ENCODE data around the gene NASP. TPM values are rescaled to one million over a fixed set of nuclear protein-coding genes. Genes with fewer than 3 reads are reported as not detected.
A peak's percentile ranks its signal among the peaks of the same experiment; 100 is the strongest.

NASP gene
- total and polyA plus RNA-seq, 2 of the 13 experiments (the other 11 are each of a cell fraction or from before 2014, with no cell fraction given), result 132 to 256 TPM

- peak; percentile 91 for TF ChIP-seq ARID5B (CRISPR knock-in tag; IDR thresholded peaks at IDR 0.05)
- no peak for TF ChIP-seq ZNF557 (CRISPR knock-in tag; IDR thresholded peaks at IDR 0.05)
- TF ChIP-seq ARID3A (IDR thresholded peaks at IDR 0.05; ENCODE audit: low read depth, low read length), result peak; percentile 59; the same call in 1 of the 2 replicates
- peak; percentile 81; the same call in 1 of the 2 replicates for TF ChIP-seq RCOR2 (CRISPR knock-in tag; IDR thresholded peaks at IDR 0.05)
- TF ChIP-seq ZNF749 (CRISPR knock-in tag; IDR thresholded peaks at IDR 0.05; ENCODE audit: borderline replicate concordance), result no peak
- peak; percentile 42; the same call in 1 of the 2 replicates for TF ChIP-seq ZNF614 (CRISPR knock-in tag; IDR thresholded peaks at IDR 0.05; ENCODE audit: borderline replicate concordance)
- TF ChIP-seq ZNF260 (CRISPR knock-in tag; IDR thresholded peaks at IDR 0.05; ENCODE audit: borderline replicate concordance, low read depth), result no peak
- TF ChIP-seq RXRB (CRISPR knock-in tag; IDR thresholded peaks at IDR 0.05; ENCODE audit: borderline replicate concordance), result peak; percentile 80
- no peak for TF ChIP-seq ZNF335 (CRISPR knock-in tag; IDR thresholded peaks at IDR 0.05)
- no peak for TF ChIP-seq GMEB2 (CRISPR knock-in tag; IDR thresholded peaks at IDR 0.05; ENCODE audit: low read depth)
- TF ChIP-seq GTF3A (CRISPR knock-in tag; conservative IDR thresholded peaks at IDR 0.05), result no peak
- TF ChIP-seq HOMEZ (CRISPR knock-in tag; IDR thresholded peaks at IDR 0.05; ENCODE audit: low read depth), result peak; percentile 70
- TF ChIP-seq HMG20B (CRISPR knock-in tag; conservative IDR thresholded peaks at IDR 0.05), result peak; percentile 73
- TF ChIP-seq ZNF7 (CRISPR knock-in tag; IDR thresholded peaks at IDR 0.05), result peak; percentile 41; the same call in 1 of the 2 replicates
- no peak for TF ChIP-seq ZKSCAN5 (CRISPR knock-in tag; IDR thresholded peaks at IDR 0.05)
- no peak for TF ChIP-seq PAF1 (CRISPR knock-in tag; IDR thresholded peaks at IDR 0.05)
- peak; percentile 73; the same call in 1 of the 2 replicates for TF ChIP-seq NR2C2 (CRISPR knock-in tag; IDR thresholded peaks at IDR 0.05; ENCODE audit: borderline replicate concordance)
- TF ChIP-seq HES4 (CRISPR knock-in tag; IDR thresholded peaks at IDR 0.05; ENCODE audit: borderline replicate concordance), result no peak
- TF ChIP-seq TARDBP (CRISPR knock-in tag; IDR thresholded peaks at IDR 0.05), result peak; percentile 67; the same call in 1 of the 2 replicates
- no peak for TF ChIP-seq ETV6 (CRISPR knock-in tag; conservative IDR thresholded peaks at IDR 0.05)
- no peak for TF ChIP-seq ZNF576 (CRISPR knock-in tag; IDR thresholded peaks at IDR 0.05)
Measured at GRCh38 chr1:45658171-45658570, 74.3 kb downstream of the NASP start (continued).

All from HepG2 (cell line).